Islet of Langerhans (tissue), 1 donor: ENCODE measurements around the gene SNTB2.
"Not testable (repeated sequence)": the region's sequence is repeated elsewhere in the genome, so short reads cannot be mapped to it uniquely, and the experiment has no call there.

Experiments used
- FAIRE-seq: peaks from one replicate; lab custom pipeline; 2011; peaks lifted over from hg19 to GRCh38; lab: Jason Lieb, UNC

SNTB2 gene

DNA sequence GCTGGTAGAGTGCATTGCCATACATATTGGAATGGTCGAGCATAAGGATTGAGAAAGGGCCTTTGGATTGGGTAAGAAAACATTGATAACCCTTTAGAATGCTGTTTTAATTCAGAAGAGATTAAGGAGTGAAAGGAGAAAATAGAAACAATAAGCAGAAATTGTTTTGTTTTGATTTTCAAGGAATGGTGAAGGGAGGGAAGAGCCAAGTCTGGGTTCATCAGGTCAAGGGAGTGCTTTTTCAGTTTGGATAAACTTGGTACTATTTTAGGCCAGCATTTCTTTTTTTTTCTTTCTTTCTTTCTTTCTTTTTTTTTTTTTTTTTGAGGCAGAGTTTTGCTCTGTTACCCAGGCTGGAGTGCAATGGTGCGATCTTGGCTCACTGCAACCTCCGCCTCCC, 50.3 kb downstream of the SNTB2 start:
- no peak for FAIRE-seq

DNA sequence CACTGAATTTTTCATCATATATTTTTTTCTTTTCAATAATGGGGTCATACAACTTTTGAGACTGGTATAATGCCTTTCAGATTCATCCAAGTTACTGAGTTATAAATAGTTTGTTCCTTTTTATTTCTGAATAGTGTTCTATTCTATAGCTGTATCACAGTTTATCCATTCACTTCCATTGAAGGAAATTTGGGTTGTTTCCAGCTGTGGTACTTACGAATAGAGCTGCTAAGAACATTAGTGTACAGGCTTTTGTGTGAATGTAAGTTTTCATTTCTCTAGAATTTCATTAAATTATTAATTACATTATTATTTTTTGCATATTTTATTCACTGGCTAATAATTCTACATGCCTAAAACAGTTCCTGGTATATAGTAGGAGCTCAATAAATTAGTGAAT, 52.9 kb downstream of the SNTB2 start:
- no peak for FAIRE-seq

DNA sequence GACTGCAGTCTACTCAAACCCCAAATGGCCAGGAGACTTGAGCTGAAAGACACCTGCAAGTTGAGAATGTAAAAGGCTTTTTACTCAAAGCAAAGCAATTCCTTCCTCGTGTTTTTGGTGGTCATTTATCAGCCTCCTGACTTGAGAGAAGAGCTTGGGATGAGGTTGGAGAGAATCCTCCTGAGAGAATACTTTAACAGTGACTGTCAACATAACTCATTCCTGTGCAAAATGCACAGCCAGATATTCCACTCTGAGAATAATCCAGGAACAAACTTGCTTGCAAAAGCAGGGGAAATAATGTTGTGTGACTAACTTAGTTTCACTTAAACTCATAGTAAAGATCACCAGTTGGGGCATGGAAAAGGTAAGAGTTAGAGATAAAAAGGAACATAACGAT, 53.4 kb downstream of the SNTB2 start:
- no peak for FAIRE-seq

DNA sequence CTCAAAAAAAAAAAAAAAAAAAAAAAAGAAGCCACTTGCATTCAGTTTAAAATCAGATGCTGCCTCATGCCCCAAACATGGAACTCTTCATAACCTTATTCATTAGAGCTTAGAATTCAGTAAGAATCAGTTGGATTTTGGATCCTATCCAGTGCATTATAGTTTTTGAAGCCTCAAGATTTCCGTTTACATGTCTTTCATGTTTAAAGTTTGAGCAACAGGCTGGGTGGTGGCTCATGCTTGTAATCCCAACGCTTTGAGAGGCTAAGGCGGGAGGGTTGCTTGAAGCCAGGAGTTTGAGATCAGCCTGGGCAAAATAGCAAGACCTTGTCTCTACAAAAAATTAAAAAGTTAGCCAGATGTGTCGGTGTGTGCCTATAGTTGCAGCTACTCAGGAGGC, 55.0 kb downstream of the SNTB2 start:
- FAIRE-seq, result no peak

DNA sequence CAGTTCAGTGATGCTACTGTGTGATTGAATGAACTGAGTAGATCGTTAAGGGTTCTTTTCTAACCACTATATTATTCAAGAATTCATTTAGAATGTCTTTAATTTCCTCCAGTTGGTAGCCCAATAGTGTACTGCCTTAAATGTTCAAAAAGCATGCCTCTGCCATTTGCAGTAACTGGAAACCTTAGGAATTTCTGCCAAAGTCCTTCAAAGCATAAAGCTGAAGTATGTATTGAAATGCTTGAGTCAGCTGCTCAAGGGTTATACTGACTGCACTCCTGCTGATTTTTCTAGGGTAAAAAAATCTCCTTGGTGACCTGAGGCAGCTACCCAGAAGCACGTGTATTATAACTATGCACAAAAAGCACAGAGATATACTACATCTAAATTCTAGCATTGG, 56.5 kb downstream of the SNTB2 start:
- no peak for FAIRE-seq

DNA sequence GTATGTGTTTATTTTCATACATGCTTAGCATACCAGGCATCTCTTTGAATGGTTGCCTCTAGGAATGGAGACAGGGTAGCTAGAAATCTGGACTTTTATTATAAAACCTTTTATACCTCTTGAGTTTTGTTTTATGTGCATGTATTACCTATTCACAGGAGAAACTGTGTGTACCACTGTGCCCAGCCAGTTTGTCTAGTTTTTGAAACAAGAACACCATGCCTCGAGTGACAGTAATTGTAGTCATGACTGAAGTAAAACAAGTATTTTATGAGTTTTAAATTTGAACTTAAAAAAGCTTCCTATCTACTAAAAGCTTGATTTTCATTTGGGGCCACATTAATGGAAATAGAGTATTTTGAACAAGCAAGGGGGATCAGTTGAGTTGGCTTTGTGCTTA, 57.4 kb downstream of the SNTB2 start:
- FAIRE-seq, result no peak

GRCh38 chr16:69250081-69250480, 63.1 kb downstream of the SNTB2 start:
- no peak for FAIRE-seq

- no peak for FAIRE-seq
Measured at GRCh38 chr16:69253870-69254341, 66.9 kb downstream of the SNTB2 start.

- not testable (repeated sequence) for FAIRE-seq
Measured at GRCh38 chr16:69259428-69259764, 72.4 kb downstream of the SNTB2 start.

DNA sequence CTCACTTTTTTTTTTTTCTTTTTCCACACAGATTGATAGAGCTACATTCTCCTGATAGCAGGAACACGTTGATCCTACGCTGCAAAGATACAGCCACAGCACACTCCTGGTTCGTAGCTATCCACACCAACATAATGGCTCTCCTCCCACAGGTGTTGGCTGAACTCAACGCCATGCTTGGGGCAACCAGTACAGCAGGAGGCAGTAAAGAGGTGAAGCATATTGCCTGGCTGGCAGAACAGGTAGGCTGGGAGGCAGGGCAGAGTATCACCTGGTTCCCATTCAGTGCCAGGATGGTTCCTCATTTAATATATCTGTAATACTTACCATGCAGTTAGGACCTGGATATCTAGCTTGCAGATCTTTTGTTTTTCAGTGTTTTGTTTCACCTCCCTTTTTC, 73.1 kb downstream of the SNTB2 start:
- FAIRE-seq, result no peak

- FAIRE-seq, result no peak
Measured at GRCh38 chr16:69260506-69260905, 73.5 kb downstream of the SNTB2 start.

DNA sequence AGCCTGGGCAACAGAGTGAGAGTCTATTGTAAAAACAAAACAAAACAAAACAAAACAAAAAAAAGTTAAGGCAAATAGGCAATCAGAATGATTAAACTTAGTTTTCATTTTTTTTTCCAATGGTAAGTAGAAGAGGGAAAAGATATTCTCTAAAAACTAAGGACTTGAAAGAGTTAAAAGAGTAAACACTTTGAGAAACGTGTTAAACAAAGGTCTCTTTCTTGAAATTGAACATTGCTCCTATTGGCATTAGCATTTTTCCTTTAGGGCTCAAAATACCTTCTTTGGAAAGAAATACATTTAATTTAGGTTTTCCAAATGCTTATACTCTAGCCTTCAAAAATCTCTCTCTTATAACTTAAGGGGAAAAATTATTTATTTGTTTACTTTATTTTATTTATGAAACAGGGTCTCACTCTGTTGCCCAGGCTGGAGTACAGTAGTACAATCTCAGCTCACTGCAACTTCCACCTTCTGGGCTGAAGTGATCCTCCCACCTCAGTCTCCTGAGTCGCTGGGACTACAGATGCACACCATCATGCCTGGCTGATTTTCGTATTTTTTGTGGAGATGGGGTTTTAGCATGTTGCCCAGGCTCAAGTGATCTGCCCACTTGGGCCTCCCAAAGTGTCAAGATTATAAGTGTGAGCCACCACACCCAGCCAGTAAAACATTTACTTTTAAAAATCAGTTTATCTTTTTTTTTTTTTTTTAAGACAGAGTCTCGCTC, 79.5 kb downstream of the SNTB2 start:
- FAIRE-seq, result no peak

- no peak for FAIRE-seq
Measured at GRCh38 chr16:69267633-69268032, 80.7 kb downstream of the SNTB2 start.

- no peak for FAIRE-seq
Measured at GRCh38 chr16:69270395-69270794, 83.4 kb downstream of the SNTB2 start.

DNA sequence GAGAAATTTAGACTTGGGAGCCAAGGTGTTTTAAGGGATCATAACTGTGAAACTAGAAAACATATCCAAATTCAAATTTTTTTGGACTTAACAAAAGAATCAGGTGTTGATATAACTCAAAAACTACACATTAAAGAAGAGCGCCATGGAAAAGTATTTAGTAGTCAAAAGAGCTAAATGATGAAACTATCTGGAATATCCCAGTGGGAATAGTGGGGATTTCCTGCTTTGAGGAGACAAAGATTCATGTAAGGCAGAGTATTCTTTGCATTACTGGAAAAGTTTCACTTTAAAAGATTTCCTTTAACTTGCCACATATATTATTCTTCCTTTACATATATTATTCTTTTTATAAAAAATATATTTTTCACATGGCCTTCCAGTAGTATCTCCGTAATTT, 83.9 kb downstream of the SNTB2 start:
- FAIRE-seq, result no peak

- no peak for FAIRE-seq
Measured at GRCh38 chr16:69273009-69273408, 86.0 kb downstream of the SNTB2 start.

DNA sequence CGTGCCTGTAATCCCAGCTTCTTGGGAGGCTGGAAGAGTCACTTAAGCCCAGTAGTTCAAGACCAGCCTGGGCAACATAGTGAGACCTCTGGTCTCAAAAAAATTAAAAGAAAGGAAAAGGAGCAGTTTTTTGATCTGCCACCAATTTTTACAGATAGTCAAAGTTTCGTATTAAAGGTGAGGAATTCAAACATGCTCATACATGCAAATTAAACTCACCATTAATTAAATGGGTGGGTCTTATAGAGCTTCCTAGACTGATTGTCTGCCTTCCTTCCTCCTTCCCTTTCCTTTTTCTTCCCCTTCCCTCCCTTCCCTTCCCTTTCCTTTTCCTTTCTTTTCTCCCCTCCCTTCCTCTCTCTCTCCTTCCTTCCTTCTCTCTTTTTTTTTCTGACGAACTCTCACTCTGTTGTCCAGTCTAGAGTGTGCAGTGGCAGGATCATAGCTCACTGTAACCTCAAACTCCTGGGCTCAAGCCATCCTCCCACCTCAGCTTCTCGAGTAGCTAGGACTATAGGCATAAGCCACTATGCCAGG, 87.8 kb downstream of the SNTB2 start:
- no peak for FAIRE-seq

- no peak for FAIRE-seq
Measured at GRCh38 chr16:69276148-69277115, 89.5 kb downstream of the SNTB2 start.

DNA sequence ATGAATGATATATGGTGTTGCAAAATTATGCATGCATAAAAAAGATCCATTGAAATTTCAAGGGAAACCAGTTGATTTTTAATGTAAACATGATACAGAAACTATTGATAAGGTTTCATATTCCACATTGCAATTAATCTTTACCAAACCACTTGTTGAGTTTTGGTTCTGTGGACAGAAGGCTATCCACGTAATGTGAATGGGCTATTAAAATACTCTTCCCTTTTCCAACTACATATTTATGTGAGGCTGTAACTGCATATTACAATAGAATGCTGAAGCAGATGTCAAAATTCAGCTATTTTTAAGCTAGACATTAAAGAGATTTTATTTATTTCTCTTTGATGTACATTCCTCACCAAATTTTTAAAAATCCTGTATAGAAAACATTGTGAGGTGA, 90.4 kb downstream of the SNTB2 start:
- FAIRE-seq, result no peak

DNA sequence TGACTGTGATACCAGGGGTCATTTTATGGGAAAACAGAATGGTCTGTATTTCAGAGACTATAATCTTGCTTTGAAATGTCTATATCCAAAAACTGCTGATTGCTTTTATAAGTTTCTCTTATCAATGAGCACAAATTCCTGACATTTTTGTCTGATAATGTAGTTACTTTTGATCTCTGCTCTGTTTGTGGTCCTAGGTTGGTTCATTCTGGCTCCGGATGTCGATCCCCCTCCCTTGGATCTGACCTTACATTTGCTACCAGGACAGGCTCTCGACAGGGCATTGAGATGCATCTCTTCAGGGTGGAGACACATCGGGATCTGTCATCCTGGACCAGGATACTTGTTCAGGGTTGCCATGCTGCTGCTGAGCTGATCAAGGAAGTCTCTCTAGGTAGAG, 96.9 kb downstream of the SNTB2 start:
- FAIRE-seq, result no peak

DNA sequence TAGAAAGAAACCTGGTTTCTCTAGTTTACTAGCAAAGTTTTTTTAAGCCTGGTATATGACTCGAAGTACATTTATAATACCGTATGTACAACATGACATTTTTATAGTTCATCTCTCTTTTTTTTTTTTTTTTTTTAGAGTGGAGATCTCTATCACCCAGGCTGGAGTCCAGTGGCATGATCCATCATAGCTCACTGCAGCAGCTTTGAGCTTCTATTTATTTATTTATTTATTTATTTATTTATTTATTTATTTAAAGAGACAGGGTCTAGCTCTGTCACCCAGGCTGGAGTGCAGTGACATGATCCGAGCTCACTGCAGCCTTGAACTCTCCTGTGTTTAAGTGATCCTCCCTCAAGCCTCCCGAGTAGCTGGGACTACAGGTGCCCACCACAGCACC, 98.3 kb downstream of the SNTB2 start:
- no peak for FAIRE-seq

DNA sequence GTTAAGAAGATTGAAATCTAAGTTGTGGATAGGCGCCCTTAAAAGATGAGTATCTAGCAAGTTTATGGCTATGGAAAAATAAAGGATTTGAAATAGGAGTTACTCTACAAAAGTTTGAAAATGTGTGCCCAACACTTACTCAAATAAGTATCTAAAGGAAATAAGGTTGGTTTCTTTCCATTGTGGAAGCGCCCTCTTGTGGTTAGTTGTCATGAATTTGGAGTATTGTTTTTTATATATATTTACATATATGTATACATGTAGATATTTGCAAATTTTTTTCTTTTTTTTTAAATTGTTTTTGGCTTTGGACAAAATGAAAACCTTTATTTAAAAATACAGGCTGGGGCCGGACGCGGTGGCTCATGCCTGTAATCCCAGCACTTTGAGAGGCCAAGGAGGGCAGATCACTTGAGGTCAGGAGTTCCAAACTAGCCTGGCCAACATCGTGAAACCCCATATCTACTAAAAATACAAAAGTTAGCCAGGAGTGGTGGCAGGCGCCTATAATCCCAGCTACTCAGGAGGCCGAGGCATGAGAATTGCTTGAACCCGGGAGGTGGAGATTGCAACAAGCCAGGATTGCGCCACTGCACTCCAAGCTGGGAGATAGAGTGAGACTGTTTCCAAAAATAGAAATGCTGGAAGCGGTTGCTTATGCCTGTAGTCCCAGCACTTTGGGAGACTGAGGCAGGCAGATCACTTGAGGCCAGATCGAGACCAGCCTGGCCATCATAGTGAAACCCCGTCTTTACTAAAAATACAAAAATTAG, 100.2 kb downstream of the SNTB2 start:
- FAIRE-seq, result no peak

- not testable (repeated sequence) for FAIRE-seq
Measured at GRCh38 chr16:69291657-69292056, 104.7 kb downstream of the SNTB2 start.
